GM21515 (cell line): ENCODE results near the gene MCEMP1.

Experiments used
- ATAC-seq: cut with Tn5 transposase; IDR thresholded peaks from one replicate; pipeline ENCODE4 v1.9.1; 2021; ENCODE audit not compliant: unreplicated experiment

MCEMP1 gene

GRCh38 chr19:7725791-7726190 is 48.9 kb downstream of the MCEMP1 start:
- ATAC-seq = no peak

- no peak for ATAC-seq
These were observed 52.3 kb downstream of the MCEMP1 start for GRCh38 chr19:7729211-7729610.
